ENCODE results near the gene CDKN2C. TPM values are rescaled to one million over a fixed set of nuclear protein-coding genes. Genes with fewer than 3 reads are reported as not detected.

Gene CDKN2C
- total RNA-seq, 3 donors from 2014 or later = 27.1 to 40.0 (median 31.1) TPM

- Histone ChIP-seq H3K4me3 (peak overlapping the region; percentile 84 to 88 (median 86)), H3K4me1 (no peaks in the 10 kb centered on the region), H3K27ac (peak overlapping the region; percentile 96), H3K27me3 (peaks cover 0 to 2% of the 10 kb centered on the region in 2 donors), H3K9me3 (no peaks in the 10 kb centered on the region), H3K36me3 (no peaks in the 10 kb centered on the region)
- intact Hi-C loops (cut with DNase I; ENCODE audit: low total_unique reads) = no loop called here
- DNase-seq (ENCODE audit: low spot score in 2 of 2) = no peak
- no peak for TF ChIP-seq POLR2A (IDR thresholded peaks at IDR 0.05)
- TF ChIP-seq CTCF (IDR thresholded peaks at IDR 0.05) = no peak
- TF ChIP-seq POLR2AphosphoS5 (IDR thresholded peaks at IDR 0.05) = no peak
These were observed 2.5 kb upstream of the CDKN2C start for GRCh38 chr1:50967416-50968157.

- intact Hi-C loops (cut with DNase I; ENCODE audit: low total_unique reads) = no loop called here
- TF ChIP-seq POLR2AphosphoS5 (IDR thresholded peaks at IDR 0.05) (peak; percentile 55 to 85 (median 80)), CTCF (IDR thresholded peaks at IDR 0.05) (peak; percentile 4 to 60 (median 55)), POLR2A (IDR thresholded peaks at IDR 0.05) (no peak)
- peak; percentile 81 to 87 for DNase-seq (ENCODE audit: low spot score in 2 of 2)
- H3K36me3 ChIP-seq = no peaks in the 10 kb centered on the region
- no peaks in the 10 kb centered on the region for H3K9me3 ChIP-seq
- H3K27ac ChIP-seq = peak overlapping the region; percentile 96
- H3K4me1 ChIP-seq = no peaks in the 10 kb centered on the region
- peak overlapping the region; percentile 84 to 88 (median 86) for H3K4me3 ChIP-seq
- peaks cover 0 to 4% of the 10 kb centered on the region in 2 donors for H3K27me3 ChIP-seq
These were observed 1.8 kb upstream of the CDKN2C start for GRCh38 chr1:50968158-50968820.

- intact Hi-C loops (cut with DNase I; ENCODE audit: low total_unique reads) = no loop called here
- Histone ChIP-seq H3K27me3 (peaks cover 0 to 4% of the 10 kb centered on the region in 2 donors), H3K4me3 (peak overlapping the region; percentile 84 to 88 (median 86)), H3K36me3 (no peaks in the 10 kb centered on the region), H3K27ac (peak overlapping the region; percentile 92 to 96), H3K4me1 (no peaks in the 10 kb centered on the region), H3K9me3 (no peaks in the 10 kb centered on the region)
- no peak for DNase-seq (ENCODE audit: low spot score in 2 of 2)
- TF ChIP-seq POLR2AphosphoS5 (IDR thresholded peaks at IDR 0.05) = peak in 1 of 3 donors; percentile 12
- no peak for TF ChIP-seq CTCF (IDR thresholded peaks at IDR 0.05)
These were observed 1.0 kb upstream of the CDKN2C start for GRCh38 chr1:50968821-50969610.

- no peaks in the 10 kb centered on the region for H3K9me3 ChIP-seq
- peak overlapping the region; percentile 84 to 88 (median 86) for H3K4me3 ChIP-seq
- no peak for DNase-seq (ENCODE audit: low spot score in 2 of 2)
- H3K36me3 ChIP-seq = no peaks in the 10 kb centered on the region
- TF ChIP-seq POLR2AphosphoS5 (IDR thresholded peaks at IDR 0.05) (no peak), POLR2A (IDR thresholded peaks at IDR 0.05) (no peak), CTCF (IDR thresholded peaks at IDR 0.05) (no peak)
- peak overlapping the region; percentile 92 to 96 for H3K27ac ChIP-seq
- H3K27me3 ChIP-seq = peaks cover 0 to 4% of the 10 kb centered on the region in 2 donors
- intact Hi-C loops (cut with DNase I; ENCODE audit: low total_unique reads) = no loop called here
- no peaks in the 10 kb centered on the region for H3K4me1 ChIP-seq
These were observed 453 bp downstream of the CDKN2C start for GRCh38 chr1:50970509-50970887.

Measured in breast epithelium (tissue), 4 donors.